ENCODE results near the gene CKAP5. TPM values are rescaled to one million over a fixed set of nuclear protein-coding genes. Genes with fewer than 3 reads are reported as not detected.

CKAP5 gene
- total RNA-seq, 1 experiment from 2014 or later, result 190 TPM

DNA sequence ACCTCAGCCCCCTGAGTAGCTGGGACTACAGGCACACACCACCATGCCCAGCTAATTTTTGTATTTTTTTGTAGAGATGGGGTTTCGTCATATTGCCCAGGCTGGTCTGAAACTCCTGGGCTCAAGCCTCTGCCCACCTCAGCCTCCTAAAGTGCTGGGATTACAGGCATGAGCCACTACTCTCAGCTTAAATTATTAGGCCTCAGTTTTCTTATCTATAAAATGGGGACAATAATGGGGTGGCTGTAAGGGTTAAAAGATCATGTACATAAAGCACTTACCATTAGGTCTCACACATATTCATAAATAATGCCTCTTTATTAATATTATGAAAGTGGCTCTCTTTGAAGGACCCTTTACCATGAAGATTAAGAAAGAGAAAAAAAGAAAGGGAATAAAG lies 31.5 kb upstream of the CKAP5 start:
- Histone ChIP-seq H3K56ac (ENCODE audit: insufficient read length, low read depth, low read length) (no peak overlapping the region), H3K9ac (ENCODE audit: extremely low read depth, insufficient read length, low read length) (no peak overlapping the region), H2BK5ac (ENCODE audit: insufficient read length, low read length) (no peak overlapping the region), H4K5ac (ENCODE audit: insufficient read length, low read depth, low read length) (no peak overlapping the region), H2BK12ac (ENCODE audit: insufficient read length, low read depth, low read length) (no peak overlapping the region), H3K4me1 (ENCODE audit: insufficient read depth, low read length) (no peaks in the 10 kb centered on the region), H3T11ph (ENCODE audit: low read length) (no peak overlapping the region), H4K91ac (ENCODE audit: insufficient read length, low read depth, low read length) (no peak overlapping the region), H3K23me2 (ENCODE audit: insufficient read length, low read depth, low read length, poor library complexity, severe bottlenecking) (no peaks in the 10 kb centered on the region), H3K18ac (ENCODE audit: insufficient read length, low read depth, low read length) (no peak overlapping the region), H4K8ac (replicated peaks; ENCODE audit: insufficient read length, low read depth, low read length) (no peak overlapping the region), H3K4me2 (ENCODE audit: insufficient read depth, insufficient read length, low read length) (no peak overlapping the region), H3K23ac (ENCODE audit: insufficient read length, low read depth, low read length) (no peak overlapping the region), H3K14ac (ENCODE audit: insufficient read depth, low read length) (no peak overlapping the region), H2AK5ac (ENCODE audit: insufficient read length, low read length) (no peak overlapping the region), H2BK15ac (ENCODE audit: low read depth, low read length) (no peak overlapping the region), H2BK120ac (ENCODE audit: low read depth, low read length, poor library complexity, severe bottlenecking) (no peak overlapping the region), H3K79me1 (ENCODE audit: insufficient read depth, low read depth, low read length, poor library complexity, severe bottlenecking) (no peaks in the 10 kb centered on the region), H3K27ac (ENCODE audit: insufficient read length, low read depth, low read length) (no peak overlapping the region), H4K20me1 (ENCODE audit: control insufficient read depth, insufficient read depth, insufficient read length) (no peaks in the 10 kb centered on the region), H3K79me2 (ENCODE audit: insufficient read depth, low read length) (no peaks in the 10 kb centered on the region), H3K27me3 (ENCODE audit: insufficient read depth, low read length) (no peaks in the 10 kb centered on the region), H2BK20ac (ENCODE audit: low read depth, low read length, poor library complexity, severe bottlenecking) (no peak overlapping the region), H2AFZ (ENCODE audit: low read length) (no peak overlapping the region), H3K4ac (ENCODE audit: low read depth, low read length) (no peak overlapping the region), H3K9me3 (ENCODE audit: control insufficient read depth, low read depth, low read length) (no peaks in the 10 kb centered on the region)
- TF ChIP-seq, protein P1, sequence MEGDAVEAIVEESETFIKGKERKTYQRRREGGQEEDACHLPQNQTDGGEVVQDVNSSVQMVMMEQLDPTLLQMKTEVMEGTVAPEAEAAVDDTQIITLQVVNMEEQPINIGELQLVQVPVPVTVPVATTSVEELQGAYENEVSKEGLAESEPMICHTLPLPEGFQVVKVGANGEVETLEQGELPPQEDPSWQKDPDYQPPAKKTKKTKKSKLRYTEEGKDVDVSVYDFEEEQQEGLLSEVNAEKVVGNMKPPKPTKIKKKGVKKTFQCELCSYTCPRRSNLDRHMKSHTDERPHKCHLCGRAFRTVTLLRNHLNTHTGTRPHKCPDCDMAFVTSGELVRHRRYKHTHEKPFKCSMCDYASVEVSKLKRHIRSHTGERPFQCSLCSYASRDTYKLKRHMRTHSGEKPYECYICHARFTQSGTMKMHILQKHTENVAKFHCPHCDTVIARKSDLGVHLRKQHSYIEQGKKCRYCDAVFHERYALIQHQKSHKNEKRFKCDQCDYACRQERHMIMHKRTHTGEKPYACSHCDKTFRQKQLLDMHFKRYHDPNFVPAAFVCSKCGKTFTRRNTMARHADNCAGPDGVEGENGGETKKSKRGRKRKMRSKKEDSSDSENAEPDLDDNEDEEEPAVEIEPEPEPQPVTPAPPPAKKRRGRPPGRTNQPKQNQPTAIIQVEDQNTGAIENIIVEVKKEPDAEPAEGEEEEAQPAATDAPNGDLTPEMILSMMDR (conservative IDR thresholded peaks at IDR 0.05), result no peak
- H3K4me3 Mint-ChIP-seq, result no peak overlapping the region
- DNase-seq, result no peak
- peaks cover 40 to 64% (median 58%) of the 10 kb centered on the region in 3 experiments; a peak in 6 of 7 replicates for H3K36me3 Mint-ChIP-seq (ENCODE audit: insufficient read depth in 1 of 3, low read depth in 3 of 3)
- WGBS (ENCODE audit: extremely low coverage, insufficient read length, low lambda C conversion rate), result no CpG with 5 or more reads among the region's 1 CpG
- no peaks in the 10 kb centered on the region for H3K9me3 Mint-ChIP-seq
- no peak overlapping the region for H3K27ac Mint-ChIP-seq
- no peaks in the 10 kb centered on the region for H3K27me3 Mint-ChIP-seq (ENCODE audit: low read depth)
- no peaks in the 10 kb centered on the region for H3K4me1 Mint-ChIP-seq
